WTC11 (cell line): Measurements from ENCODE around the gene PHACTR3. TPM values are rescaled to one million over a fixed set of nuclear protein-coding genes. Genes with fewer than 3 reads are reported as not detected.

Experiments
- EMX1 ChIP-seq: fragments of 250-450 bp; sonication (Bioruptor Pico); IDR thresholded peaks from 2 replicates; pipeline ENCODE4 v1.8.0; 2021; ENCODE audit warnings: mild to moderate bottlenecking
- ETV6 ChIP-seq: sonication (generic); formaldehyde crosslinking; IDR thresholded peaks from 2 replicates; pipeline ENCODE4 v1.8.1; 2022; ENCODE audit warnings: mild to moderate bottlenecking, missing genetic modification reagents
- GTF2I ChIP-seq: fragments of 250-450 bp; sonication (Bioruptor Pico); conservative IDR thresholded peaks from 2 replicates; pipeline ENCODE4 v1.4.0; 2021; ENCODE audit warnings: mild to moderate bottlenecking
- MYBL2 ChIP-seq: sonication (generic); formaldehyde crosslinking; IDR thresholded peaks from 2 replicates; pipeline ENCODE4 v1.8.1; 2023; ENCODE audit warnings: mild to moderate bottlenecking, moderate library complexity, missing genetic modification reagents
- RELA ChIP-seq: sonication (generic); formaldehyde crosslinking; IDR thresholded peaks from 2 replicates; pipeline ENCODE4 v1.8.1; 2022; ENCODE audit warnings: missing genetic modification reagents, mild to moderate bottlenecking, borderline replicate concordance
- RORB ChIP-seq: fragments of 250-450 bp; sonication (Bioruptor Pico); IDR thresholded peaks from 2 replicates; pipeline ENCODE4 v1.9.0; 2021; ENCODE audit warnings: mild to moderate bottlenecking
- SMAD4 ChIP-seq: sonication (generic); formaldehyde crosslinking; IDR thresholded peaks from 2 replicates; pipeline ENCODE4 v1.8.0; 2022; ENCODE audit warnings: mild to moderate bottlenecking, missing genetic modification reagents
- SOX15 ChIP-seq: fragments of 250-450 bp; sonication (Bioruptor Pico); IDR thresholded peaks from 2 replicates; pipeline ENCODE4 v1.9.0; 2021; ENCODE audit warnings: mild to moderate bottlenecking
- TP53 ChIP-seq: sonication (generic); formaldehyde crosslinking; IDR thresholded peaks from 2 replicates; pipeline ENCODE4 v1.8.1; 2023; ENCODE audit warnings: mild to moderate bottlenecking, missing genetic modification reagents
- ZBTB21 ChIP-seq: sonication (generic); formaldehyde crosslinking; IDR thresholded peaks from 2 replicates; pipeline ENCODE4 v1.8.1; 2023; ENCODE audit warnings: mild to moderate bottlenecking, missing genetic modification reagents, borderline replicate concordance
- ZNF121 ChIP-seq: sonication (generic); formaldehyde crosslinking; IDR thresholded peaks from 2 replicates; pipeline ENCODE4 v1.8.0; 2023; ENCODE audit warnings: missing genetic modification reagents
- ZNF317 ChIP-seq: sonication (generic); formaldehyde crosslinking; IDR thresholded peaks from 2 replicates; pipeline ENCODE4 v1.8.1; 2023; ENCODE audit warnings: low read depth, mild to moderate bottlenecking, moderate library complexity, missing genetic modification reagents, borderline replicate concordance
- total RNA-seq: library from RNA; stranded (reverse); gene quantifications from 3 replicates; pipeline ENCODE4 v1.2.3, GENCODE V29; 2021
- TF ChIP-seq, protein P1 (sequence below): fragments of 200-600 bp; IDR thresholded peaks from 2 replicates; pipeline ENCODE4 v1.8.0; 2022; ENCODE audit warnings: antibody characterized with exemption
- TF ChIP-seq, protein P2 (sequence below): fragments of 250-450 bp; sonication (Bioruptor Pico); IDR thresholded peaks from 2 replicates; pipeline ENCODE4 v1.8.0; 2021; ENCODE audit warnings: mild to moderate bottlenecking
- TF ChIP-seq, protein P3 (sequence below): fragments of 250-450 bp; sonication (Bioruptor Pico); IDR thresholded peaks from 2 replicates; pipeline ENCODE4 v1.9.0; 2021; ENCODE audit warnings: moderate library complexity, mild to moderate bottlenecking, inconsistent platforms, borderline replicate concordance
- TF ChIP-seq, protein P4 (sequence below): sonication (generic); formaldehyde crosslinking; IDR thresholded peaks from 2 replicates; pipeline ENCODE4 v1.8.0; 2023; ENCODE audit warnings: missing genetic modification reagents, mild to moderate bottlenecking, borderline replicate concordance
- TF ChIP-seq, protein P5 (sequence below): sonication (generic); formaldehyde crosslinking; conservative IDR thresholded peaks from 2 replicates; pipeline ENCODE4 v1.8.1; 2023; ENCODE audit warnings: mild to moderate bottlenecking, low read depth, missing genetic modification reagents, moderate library complexity
- TF ChIP-seq, protein P6 (sequence below): sonication (generic); formaldehyde crosslinking; IDR thresholded peaks from 2 replicates; pipeline ENCODE4 v1.8.0; 2023; ENCODE audit warnings: missing genetic modification reagents
- TF ChIP-seq, protein P7 (sequence below): fragments of 250-450 bp; sonication (Bioruptor Pico); IDR thresholded peaks from 2 replicates; pipeline ENCODE4 v2.1.2; 2022; ENCODE audit warnings: mild to moderate bottlenecking, moderate library complexity

Gene PHACTR3
- total RNA-seq, 1 experiment from 2014 or later, result 0.28 TPM

DNA sequence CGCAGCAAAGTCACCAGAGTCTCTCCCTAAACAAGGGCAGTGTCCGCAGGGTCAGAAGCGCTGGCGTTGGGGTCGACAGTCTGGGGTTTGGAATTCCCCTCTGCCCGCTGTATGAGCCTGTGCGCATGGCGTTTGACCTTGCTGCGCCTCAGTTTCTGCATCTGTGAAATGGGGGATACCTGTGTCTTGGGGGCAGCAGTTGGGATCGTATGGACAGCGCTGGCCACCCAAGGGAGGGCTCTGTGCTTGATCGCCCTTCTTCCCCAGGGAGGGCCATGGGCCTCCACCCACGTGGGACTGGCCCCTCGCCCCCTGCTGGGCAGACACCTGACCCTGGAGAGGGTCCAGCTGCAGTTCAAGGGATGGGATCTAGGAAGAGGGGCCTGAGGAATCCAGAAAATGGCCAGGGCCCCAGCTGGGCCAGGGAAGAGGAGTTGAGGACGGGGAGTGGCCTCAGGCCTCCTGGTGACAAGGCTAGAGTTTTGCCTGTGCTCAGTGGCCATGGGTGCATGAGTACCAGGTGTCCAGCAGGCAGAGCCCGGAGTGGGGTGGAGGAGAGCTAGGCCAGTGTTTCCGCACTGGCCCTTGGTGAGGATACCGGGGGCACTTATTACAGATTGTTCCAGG is 26.4 kb upstream of the PHACTR3 start (continued):
- no peak for TF ChIP-seq ETV6 (CRISPR knock-in tag)
- TF ChIP-seq ZNF121 (CRISPR knock-in tag), result peak; percentile 22; the same call in 1 of the 2 replicates
- TF ChIP-seq TP53 (CRISPR knock-in tag), result no peak
- peak; percentile 80; the same call in 1 of the 2 replicates for TF ChIP-seq GTF2I (CRISPR knock-in tag)
- TF ChIP-seq RORB, result no peak
- TF ChIP-seq ZNF317 (CRISPR knock-in tag), result no peak
- no peak for TF ChIP-seq SOX15 (CRISPR knock-in tag)
- TF ChIP-seq, protein P1, sequence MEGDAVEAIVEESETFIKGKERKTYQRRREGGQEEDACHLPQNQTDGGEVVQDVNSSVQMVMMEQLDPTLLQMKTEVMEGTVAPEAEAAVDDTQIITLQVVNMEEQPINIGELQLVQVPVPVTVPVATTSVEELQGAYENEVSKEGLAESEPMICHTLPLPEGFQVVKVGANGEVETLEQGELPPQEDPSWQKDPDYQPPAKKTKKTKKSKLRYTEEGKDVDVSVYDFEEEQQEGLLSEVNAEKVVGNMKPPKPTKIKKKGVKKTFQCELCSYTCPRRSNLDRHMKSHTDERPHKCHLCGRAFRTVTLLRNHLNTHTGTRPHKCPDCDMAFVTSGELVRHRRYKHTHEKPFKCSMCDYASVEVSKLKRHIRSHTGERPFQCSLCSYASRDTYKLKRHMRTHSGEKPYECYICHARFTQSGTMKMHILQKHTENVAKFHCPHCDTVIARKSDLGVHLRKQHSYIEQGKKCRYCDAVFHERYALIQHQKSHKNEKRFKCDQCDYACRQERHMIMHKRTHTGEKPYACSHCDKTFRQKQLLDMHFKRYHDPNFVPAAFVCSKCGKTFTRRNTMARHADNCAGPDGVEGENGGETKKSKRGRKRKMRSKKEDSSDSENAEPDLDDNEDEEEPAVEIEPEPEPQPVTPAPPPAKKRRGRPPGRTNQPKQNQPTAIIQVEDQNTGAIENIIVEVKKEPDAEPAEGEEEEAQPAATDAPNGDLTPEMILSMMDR, result no peak
- TF ChIP-seq SMAD4 (CRISPR knock-in tag), result no peak
- TF ChIP-seq RELA (CRISPR knock-in tag), result no peak
- TF ChIP-seq, protein P2, sequence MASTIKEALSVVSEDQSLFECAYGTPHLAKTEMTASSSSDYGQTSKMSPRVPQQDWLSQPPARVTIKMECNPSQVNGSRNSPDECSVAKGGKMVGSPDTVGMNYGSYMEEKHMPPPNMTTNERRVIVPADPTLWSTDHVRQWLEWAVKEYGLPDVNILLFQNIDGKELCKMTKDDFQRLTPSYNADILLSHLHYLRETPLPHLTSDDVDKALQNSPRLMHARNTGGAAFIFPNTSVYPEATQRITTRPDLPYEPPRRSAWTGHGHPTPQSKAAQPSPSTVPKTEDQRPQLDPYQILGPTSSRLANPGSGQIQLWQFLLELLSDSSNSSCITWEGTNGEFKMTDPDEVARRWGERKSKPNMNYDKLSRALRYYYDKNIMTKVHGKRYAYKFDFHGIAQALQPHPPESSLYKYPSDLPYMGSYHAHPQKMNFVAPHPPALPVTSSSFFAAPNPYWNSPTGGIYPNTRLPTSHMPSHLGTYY (CRISPR knock-in tag), result no peak
- TF ChIP-seq ZBTB21 (CRISPR knock-in tag), result no peak
- TF ChIP-seq, protein P3, sequence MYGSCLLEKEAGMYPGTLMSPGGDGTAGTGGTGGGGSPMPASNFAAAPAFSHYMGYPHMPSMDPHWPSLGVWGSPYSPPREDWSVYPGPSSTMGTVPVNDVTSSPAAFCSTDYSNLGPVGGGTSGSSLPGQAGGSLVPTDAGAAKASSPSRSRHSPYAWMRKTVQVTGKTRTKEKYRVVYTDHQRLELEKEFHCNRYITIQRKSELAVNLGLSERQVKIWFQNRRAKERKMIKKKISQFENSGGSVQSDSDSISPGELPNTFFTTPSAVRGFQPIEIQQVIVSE (CRISPR knock-in tag), result no peak
- TF ChIP-seq, protein P4, sequence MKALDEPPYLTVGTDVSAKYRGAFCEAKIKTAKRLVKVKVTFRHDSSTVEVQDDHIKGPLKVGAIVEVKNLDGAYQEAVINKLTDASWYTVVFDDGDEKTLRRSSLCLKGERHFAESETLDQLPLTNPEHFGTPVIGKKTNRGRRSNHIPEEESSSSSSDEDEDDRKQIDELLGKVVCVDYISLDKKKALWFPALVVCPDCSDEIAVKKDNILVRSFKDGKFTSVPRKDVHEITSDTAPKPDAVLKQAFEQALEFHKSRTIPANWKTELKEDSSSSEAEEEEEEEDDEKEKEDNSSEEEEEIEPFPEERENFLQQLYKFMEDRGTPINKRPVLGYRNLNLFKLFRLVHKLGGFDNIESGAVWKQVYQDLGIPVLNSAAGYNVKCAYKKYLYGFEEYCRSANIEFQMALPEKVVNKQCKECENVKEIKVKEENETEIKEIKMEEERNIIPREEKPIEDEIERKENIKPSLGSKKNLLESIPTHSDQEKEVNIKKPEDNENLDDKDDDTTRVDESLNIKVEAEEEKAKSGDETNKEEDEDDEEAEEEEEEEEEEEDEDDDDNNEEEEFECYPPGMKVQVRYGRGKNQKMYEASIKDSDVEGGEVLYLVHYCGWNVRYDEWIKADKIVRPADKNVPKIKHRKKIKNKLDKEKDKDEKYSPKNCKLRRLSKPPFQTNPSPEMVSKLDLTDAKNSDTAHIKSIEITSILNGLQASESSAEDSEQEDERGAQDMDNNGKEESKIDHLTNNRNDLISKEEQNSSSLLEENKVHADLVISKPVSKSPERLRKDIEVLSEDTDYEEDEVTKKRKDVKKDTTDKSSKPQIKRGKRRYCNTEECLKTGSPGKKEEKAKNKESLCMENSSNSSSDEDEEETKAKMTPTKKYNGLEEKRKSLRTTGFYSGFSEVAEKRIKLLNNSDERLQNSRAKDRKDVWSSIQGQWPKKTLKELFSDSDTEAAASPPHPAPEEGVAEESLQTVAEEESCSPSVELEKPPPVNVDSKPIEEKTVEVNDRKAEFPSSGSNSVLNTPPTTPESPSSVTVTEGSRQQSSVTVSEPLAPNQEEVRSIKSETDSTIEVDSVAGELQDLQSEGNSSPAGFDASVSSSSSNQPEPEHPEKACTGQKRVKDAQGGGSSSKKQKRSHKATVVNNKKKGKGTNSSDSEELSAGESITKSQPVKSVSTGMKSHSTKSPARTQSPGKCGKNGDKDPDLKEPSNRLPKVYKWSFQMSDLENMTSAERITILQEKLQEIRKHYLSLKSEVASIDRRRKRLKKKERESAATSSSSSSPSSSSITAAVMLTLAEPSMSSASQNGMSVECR (CRISPR knock-in tag), result no peak
- TF ChIP-seq, protein P5, sequence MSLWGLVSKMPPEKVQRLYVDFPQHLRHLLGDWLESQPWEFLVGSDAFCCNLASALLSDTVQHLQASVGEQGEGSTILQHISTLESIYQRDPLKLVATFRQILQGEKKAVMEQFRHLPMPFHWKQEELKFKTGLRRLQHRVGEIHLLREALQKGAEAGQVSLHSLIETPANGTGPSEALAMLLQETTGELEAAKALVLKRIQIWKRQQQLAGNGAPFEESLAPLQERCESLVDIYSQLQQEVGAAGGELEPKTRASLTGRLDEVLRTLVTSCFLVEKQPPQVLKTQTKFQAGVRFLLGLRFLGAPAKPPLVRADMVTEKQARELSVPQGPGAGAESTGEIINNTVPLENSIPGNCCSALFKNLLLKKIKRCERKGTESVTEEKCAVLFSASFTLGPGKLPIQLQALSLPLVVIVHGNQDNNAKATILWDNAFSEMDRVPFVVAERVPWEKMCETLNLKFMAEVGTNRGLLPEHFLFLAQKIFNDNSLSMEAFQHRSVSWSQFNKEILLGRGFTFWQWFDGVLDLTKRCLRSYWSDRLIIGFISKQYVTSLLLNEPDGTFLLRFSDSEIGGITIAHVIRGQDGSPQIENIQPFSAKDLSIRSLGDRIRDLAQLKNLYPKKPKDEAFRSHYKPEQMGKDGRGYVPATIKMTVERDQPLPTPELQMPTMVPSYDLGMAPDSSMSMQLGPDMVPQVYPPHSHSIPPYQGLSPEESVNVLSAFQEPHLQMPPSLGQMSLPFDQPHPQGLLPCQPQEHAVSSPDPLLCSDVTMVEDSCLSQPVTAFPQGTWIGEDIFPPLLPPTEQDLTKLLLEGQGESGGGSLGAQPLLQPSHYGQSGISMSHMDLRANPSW, result no peak
- TF ChIP-seq MYBL2 (CRISPR knock-in tag), result no peak
- no peak for TF ChIP-seq EMX1 (CRISPR knock-in tag)
- TF ChIP-seq, protein P6, sequence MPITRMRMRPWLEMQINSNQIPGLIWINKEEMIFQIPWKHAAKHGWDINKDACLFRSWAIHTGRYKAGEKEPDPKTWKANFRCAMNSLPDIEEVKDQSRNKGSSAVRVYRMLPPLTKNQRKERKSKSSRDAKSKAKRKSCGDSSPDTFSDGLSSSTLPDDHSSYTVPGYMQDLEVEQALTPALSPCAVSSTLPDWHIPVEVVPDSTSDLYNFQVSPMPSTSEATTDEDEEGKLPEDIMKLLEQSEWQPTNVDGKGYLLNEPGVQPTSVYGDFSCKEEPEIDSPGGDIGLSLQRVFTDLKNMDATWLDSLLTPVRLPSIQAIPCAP, result no peak
- TF ChIP-seq, protein P7, sequence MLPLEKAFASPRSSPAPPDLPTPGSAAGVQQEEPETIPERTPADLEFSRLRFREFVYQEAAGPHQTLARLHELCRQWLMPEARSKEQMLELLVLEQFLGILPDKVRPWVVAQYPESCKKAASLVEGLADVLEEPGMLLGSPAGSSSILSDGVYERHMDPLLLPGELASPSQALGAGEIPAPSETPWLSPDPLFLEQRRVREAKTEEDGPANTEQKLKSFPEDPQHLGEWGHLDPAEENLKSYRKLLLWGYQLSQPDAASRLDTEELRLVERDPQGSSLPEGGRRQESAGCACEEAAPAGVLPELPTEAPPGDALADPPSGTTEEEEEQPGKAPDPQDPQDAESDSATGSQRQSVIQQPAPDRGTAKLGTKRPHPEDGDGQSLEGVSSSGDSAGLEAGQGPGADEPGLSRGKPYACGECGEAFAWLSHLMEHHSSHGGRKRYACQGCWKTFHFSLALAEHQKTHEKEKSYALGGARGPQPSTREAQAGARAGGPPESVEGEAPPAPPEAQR (CRISPR knock-in tag), result no peak
